HL-60/S4 (cell line): ENCODE results near the gene GALE.
"Not testable (repeated sequence)": the region's sequence is repeated elsewhere in the genome, so short reads cannot be mapped to it uniquely, and the experiment has no call there.

ENCODE experiments used
- in situ Hi-C: fragments of 300-500 bp; cut with MboI; formaldehyde crosslinking; loops from 2 replicates; pipeline ENCODE4 v1.14.3; 2022; ENCODE audit warnings: low sequenced_read_pairs

GALE gene

GRCh38 chr1:23810818-23811540 lies 10.4 kb upstream of the GALE start:
- in situ Hi-C loops: no loop called here

GRCh38 chr1:23809751-23810171 lies 9.2 kb upstream of the GALE start:
- in situ Hi-C loops: loop anchor here (5.0 kb wide), 1 partner anchor 108 kb away; no protein-coding TSS in a partner anchor

GRCh38 chr1:23807453-23807852 lies 6.9 kb upstream of the GALE start:
- in situ Hi-C loops: loop anchor here (5.0 kb wide), 1 partner anchor 110 kb away; no protein-coding TSS in a partner anchor

GRCh38 chr1:23806280-23806679 lies 5.7 kb upstream of the GALE start:
- in situ Hi-C loops: loop anchor here (5.0 kb wide), 1 partner anchor 111 kb away; no protein-coding TSS in a partner anchor

GRCh38 chr1:23805025-23805424 lies 4.5 kb upstream of the GALE start:
- in situ Hi-C loops: loop anchor here (5.0 kb wide), 1 partner anchor 112 kb away; no protein-coding TSS in a partner anchor

GRCh38 chr1:23804183-23804835 lies 3.8 kb upstream of the GALE start:
- in situ Hi-C loops: no loop called here

GRCh38 chr1:23803674-23804073 lies 3.1 kb upstream of the GALE start:
- in situ Hi-C loops: no loop called here

- in situ Hi-C loops: not testable (repeated sequence)
Observed at GRCh38 chr1:23802809-23803342, 2.3 kb upstream of the GALE start.

GRCh38 chr1:23801876-23802275 lies 1.3 kb upstream of the GALE start:
- in situ Hi-C loops: no loop called here

- in situ Hi-C loops: no loop called here
Observed at GRCh38 chr1:23801338-23801748, 789 bp upstream of the GALE start.

- in situ Hi-C loops: no loop called here
Observed at GRCh38 chr1:23799570-23800399, 769 bp downstream of the GALE start.

- in situ Hi-C loops: no loop called here
Observed at GRCh38 chr1:23799255-23799569, 1.3 kb downstream of the GALE start.

- in situ Hi-C loops: no loop called here
Observed at GRCh38 chr1:23798662-23799142, 1.9 kb downstream of the GALE start.

- in situ Hi-C loops: no loop called here
Observed at GRCh38 chr1:23797478-23798448, 2.8 kb downstream of the GALE start.

- in situ Hi-C loops: no loop called here
Observed at GRCh38 chr1:23796466-23797271, 3.9 kb downstream of the GALE start.

GRCh38 chr1:23795676-23796465 lies 4.7 kb downstream of the GALE start:
- in situ Hi-C loops: no loop called here

- in situ Hi-C loops: not testable (repeated sequence)
Observed at GRCh38 chr1:23794732-23795182, 5.8 kb downstream of the GALE start.
